Measurements from ENCODE around the gene VHLL. TPM values are rescaled to one million over a fixed set of nuclear protein-coding genes. Genes with fewer than 3 reads are reported as not detected.

VHLL gene
- total and polyA plus RNA-seq, 2 experiments from 2014 or later, result not detected

DNA sequence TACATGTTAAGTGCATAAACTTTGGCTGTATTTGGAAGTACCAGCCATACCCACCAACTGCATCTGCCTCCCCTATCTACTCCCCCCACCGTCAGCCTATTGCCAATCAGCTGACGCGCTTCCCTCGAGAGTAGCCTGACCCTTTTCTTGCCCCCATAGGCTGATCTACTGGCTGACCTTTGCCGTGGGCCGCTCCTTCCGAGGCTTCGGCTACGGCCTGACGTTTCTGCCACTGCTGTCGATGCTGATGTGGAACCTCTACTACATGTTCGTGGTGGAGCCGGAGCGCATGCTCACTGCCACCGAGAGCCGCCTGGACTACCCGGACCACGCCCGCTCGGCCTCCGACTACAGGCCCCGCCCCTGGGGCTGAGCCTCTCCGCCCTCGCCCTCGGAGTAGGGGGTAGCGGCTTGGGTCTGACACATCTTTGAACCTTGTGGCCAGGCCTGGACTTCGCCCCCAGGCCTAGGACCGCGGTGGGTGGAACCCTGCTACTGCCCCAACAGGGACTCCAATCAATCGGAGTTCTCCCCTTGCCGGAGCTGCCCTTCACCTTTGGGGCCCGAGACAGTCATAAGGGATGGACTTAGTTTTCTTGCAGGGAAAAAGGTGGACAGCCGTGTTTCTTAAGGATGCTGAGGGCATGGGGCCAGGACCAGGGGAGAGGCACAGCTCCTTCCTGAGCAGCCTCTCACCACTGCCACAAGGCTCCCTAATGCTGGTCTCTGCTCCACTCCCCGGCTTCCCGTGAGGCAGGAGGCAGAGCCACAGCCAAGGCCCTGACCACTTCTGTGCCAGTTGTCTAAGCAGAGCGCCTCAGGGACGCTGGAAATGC is 7.7 kb downstream of the VHLL start:
- peak overlapping the region; percentile 30 for H2AFZ ChIP-seq
- TF ChIP-seq EZH2 (IDR thresholded peaks at IDR 0.05; ENCODE audit: borderline replicate concordance) (no peak), EZH2phosphoT487 (IDR thresholded peaks at IDR 0.05; ENCODE audit: low read depth, severe bottlenecking, unreplicated experiment) (no peak)
- TF ChIP-seq, protein P1, sequence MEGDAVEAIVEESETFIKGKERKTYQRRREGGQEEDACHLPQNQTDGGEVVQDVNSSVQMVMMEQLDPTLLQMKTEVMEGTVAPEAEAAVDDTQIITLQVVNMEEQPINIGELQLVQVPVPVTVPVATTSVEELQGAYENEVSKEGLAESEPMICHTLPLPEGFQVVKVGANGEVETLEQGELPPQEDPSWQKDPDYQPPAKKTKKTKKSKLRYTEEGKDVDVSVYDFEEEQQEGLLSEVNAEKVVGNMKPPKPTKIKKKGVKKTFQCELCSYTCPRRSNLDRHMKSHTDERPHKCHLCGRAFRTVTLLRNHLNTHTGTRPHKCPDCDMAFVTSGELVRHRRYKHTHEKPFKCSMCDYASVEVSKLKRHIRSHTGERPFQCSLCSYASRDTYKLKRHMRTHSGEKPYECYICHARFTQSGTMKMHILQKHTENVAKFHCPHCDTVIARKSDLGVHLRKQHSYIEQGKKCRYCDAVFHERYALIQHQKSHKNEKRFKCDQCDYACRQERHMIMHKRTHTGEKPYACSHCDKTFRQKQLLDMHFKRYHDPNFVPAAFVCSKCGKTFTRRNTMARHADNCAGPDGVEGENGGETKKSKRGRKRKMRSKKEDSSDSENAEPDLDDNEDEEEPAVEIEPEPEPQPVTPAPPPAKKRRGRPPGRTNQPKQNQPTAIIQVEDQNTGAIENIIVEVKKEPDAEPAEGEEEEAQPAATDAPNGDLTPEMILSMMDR (IDR thresholded peaks at IDR 0.05; ENCODE audit: poor library complexity), result no peak

DNA sequence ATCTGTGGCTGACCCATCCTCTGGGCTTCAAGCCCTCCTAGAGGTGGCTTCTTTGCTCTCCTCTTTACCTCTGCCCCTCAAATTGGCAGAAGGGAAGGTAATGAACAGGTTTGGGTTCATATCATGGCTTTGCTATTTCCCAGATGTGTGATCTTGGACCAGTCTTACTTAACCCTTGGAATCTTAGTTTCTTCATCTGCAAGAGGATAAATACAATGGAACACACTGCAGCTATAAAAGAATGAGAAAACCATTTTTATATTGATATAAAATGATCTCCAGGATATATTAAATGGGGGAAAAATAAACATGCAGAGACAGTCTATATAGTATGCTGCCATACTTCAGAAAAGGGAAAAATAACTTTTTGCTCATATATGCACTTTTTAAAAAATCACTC is 9.2 kb downstream of the VHLL start:
- no peaks in the 10 kb centered on the region for H4K20me1 ChIP-seq (ENCODE audit: insufficient read depth, poor library complexity, severe bottlenecking)
- H3K4me2 ChIP-seq, result no peak overlapping the region
- H3K27ac ChIP-seq, result no peak overlapping the region
- peaks cover 26% of the 10 kb centered on the region for H3K79me2 ChIP-seq
- H3K27me3 ChIP-seq, result no peaks in the 10 kb centered on the region
- H3K36me3 ChIP-seq (replicated peaks; ENCODE audit: insufficient read depth, low read depth), result no peaks in the 10 kb centered on the region
- H3K4me3 ChIP-seq, result no peak overlapping the region
- DNase-seq (ENCODE audit: low spot score), result no peak
- H2AFZ ChIP-seq, result no peak overlapping the region
- no peaks in the 10 kb centered on the region for H3K9me3 ChIP-seq (ENCODE audit: low read depth)
- no peaks in the 10 kb centered on the region for H3K9me2 ChIP-seq (replicated peaks; ENCODE audit: insufficient read depth)
- TF ChIP-seq, protein P1 (IDR thresholded peaks at IDR 0.05; ENCODE audit: poor library complexity), result no peak
- no peak for TF ChIP-seq EZH2phosphoT487 (IDR thresholded peaks at IDR 0.05; ENCODE audit: low read depth, severe bottlenecking, unreplicated experiment)
- peaks cover 23% of the 10 kb centered on the region for H3K4me1 ChIP-seq (ENCODE audit: insufficient read depth)

More for the DNA sequence above, 7.7 kb downstream of the VHLL start:
- Histone ChIP-seq H3K27me3 (no peaks in the 10 kb centered on the region), H3K4me1 (ENCODE audit: insufficient read depth) (peaks cover 24% of the 10 kb centered on the region), H3K79me2 (peaks cover 31% of the 10 kb centered on the region), H3K36me3 (replicated peaks; ENCODE audit: insufficient read depth, low read depth) (no peaks in the 10 kb centered on the region), H3K27ac (peak overlapping the region; percentile 85), H3K4me3 (no peak overlapping the region), H3K9me3 (ENCODE audit: low read depth) (no peaks in the 10 kb centered on the region), H4K20me1 (ENCODE audit: insufficient read depth, poor library complexity, severe bottlenecking) (no peaks in the 10 kb centered on the region), H3K4me2 (peak overlapping the region; percentile 70), H3K9me2 (replicated peaks; ENCODE audit: insufficient read depth) (no peaks in the 10 kb centered on the region)
- DNase-seq (ENCODE audit: low spot score), result peak; percentile 97
- WGBS (ENCODE audit: low lambda C conversion rate, missing lambda C conversion rate), result 16% methylated on average over 37 of the region's 37 CpGs

DNA sequence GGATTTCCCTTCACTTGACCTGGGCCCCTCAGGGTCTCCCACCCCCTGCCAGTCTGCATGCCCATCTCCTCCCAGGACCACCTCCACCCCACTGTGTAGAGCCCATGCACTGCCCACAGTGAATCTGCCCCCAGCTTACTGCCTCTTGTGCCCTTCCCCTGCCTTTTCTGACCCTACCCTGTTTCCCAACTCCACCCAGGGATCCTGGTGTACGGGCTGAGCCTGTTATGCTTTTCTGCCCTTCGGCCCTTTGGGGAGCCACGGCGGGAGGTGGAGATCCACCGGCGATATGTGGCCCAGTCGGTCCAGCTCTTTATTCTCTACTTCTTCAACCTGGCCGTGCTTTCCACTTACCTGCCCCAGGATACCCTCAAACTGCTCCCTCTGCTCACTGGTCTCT is 13.0 kb downstream of the VHLL start:
- H3K27ac ChIP-seq, result no peak overlapping the region
- no peak for TF ChIP-seq EZH2 (IDR thresholded peaks at IDR 0.05; ENCODE audit: borderline replicate concordance)
- TF ChIP-seq EZH2phosphoT487 (IDR thresholded peaks at IDR 0.05; ENCODE audit: low read depth, severe bottlenecking, unreplicated experiment), result no peak
- TF ChIP-seq, protein P1 (IDR thresholded peaks at IDR 0.05; ENCODE audit: poor library complexity), result no peak
- peaks cover 33% of the 10 kb centered on the region for H3K79me2 ChIP-seq

More for the DNA sequence above, 13.0 kb downstream of the VHLL start:
- Histone ChIP-seq H3K4me2 (no peak overlapping the region), H3K36me3 (replicated peaks; ENCODE audit: insufficient read depth, low read depth) (no peaks in the 10 kb centered on the region), H3K27me3 (no peaks in the 10 kb centered on the region), H3K9me3 (ENCODE audit: low read depth) (no peaks in the 10 kb centered on the region), H2AFZ (no peak overlapping the region), H3K9me2 (replicated peaks; ENCODE audit: insufficient read depth) (no peaks in the 10 kb centered on the region), H3K4me3 (no peak overlapping the region), H4K20me1 (ENCODE audit: insufficient read depth, poor library complexity, severe bottlenecking) (peaks cover 3% of the 10 kb centered on the region), H3K4me1 (ENCODE audit: insufficient read depth) (peaks cover 19% of the 10 kb centered on the region)
- 94% methylated on average over 8 of the region's 8 CpGs for WGBS (ENCODE audit: low lambda C conversion rate, missing lambda C conversion rate)
- no peak for DNase-seq (ENCODE audit: low spot score)
